ENCODE measurements around the gene TXK.

Gene TXK

GRCh38 chr4:48058617-48059530 is 75.2 kb downstream of the TXK start:
- no peak for DNase-seq (ENCODE audit: low read depth in 1 of 2, low spot score in 1 of 2)

GRCh38 chr4:48051078-48051477 is 83.0 kb downstream of the TXK start:
- DNase-seq (ENCODE audit: low read depth in 1 of 2, low spot score in 1 of 2) = no peak

- no peak for DNase-seq (ENCODE audit: low read depth in 1 of 2, low spot score in 1 of 2)
These were observed 84.6 kb downstream of the TXK start for GRCh38 chr4:48049483-48049882.

- no peak for DNase-seq (ENCODE audit: low read depth in 1 of 2, low spot score in 1 of 2)
These were observed 86.2 kb downstream of the TXK start for GRCh38 chr4:48047896-48048295.

GRCh38 chr4:48047421-48047844 is 86.6 kb downstream of the TXK start:
- peak; percentile 20 to 30 for DNase-seq (ENCODE audit: low read depth in 1 of 2, low spot score in 1 of 2)

- DNase-seq (ENCODE audit: low read depth in 1 of 2, low spot score in 1 of 2) = no peak
These were observed 88.0 kb downstream of the TXK start for GRCh38 chr4:48046059-48046458.

- DNase-seq (ENCODE audit: low read depth in 1 of 2, low spot score in 1 of 2) = no peak
These were observed 89.8 kb downstream of the TXK start for GRCh38 chr4:48044298-48044697.

GRCh38 chr4:48043504-48043903 is 90.5 kb downstream of the TXK start:
- DNase-seq (ENCODE audit: low read depth in 1 of 2, low spot score in 1 of 2) = no peak

GRCh38 chr4:48042979-48043461 is 91.0 kb downstream of the TXK start:
- no peak for DNase-seq (ENCODE audit: low read depth in 1 of 2, low spot score in 1 of 2)

- no peak for DNase-seq (ENCODE audit: low read depth in 1 of 2, low spot score in 1 of 2)
These were observed 92.4 kb downstream of the TXK start for GRCh38 chr4:48041535-48042137.

- no peak for DNase-seq (ENCODE audit: low read depth in 1 of 2, low spot score in 1 of 2)
These were observed 94.5 kb downstream of the TXK start for GRCh38 chr4:48039561-48039960.

- no peak for DNase-seq (ENCODE audit: low read depth in 1 of 2, low spot score in 1 of 2)
These were observed 95.4 kb downstream of the TXK start for GRCh38 chr4:48038666-48039065.

- DNase-seq (ENCODE audit: low read depth in 1 of 2, low spot score in 1 of 2) = no peak
These were observed 97.0 kb downstream of the TXK start for GRCh38 chr4:48037117-48037462.

GRCh38 chr4:48035952-48036351 is 98.1 kb downstream of the TXK start:
- DNase-seq (ENCODE audit: low read depth in 1 of 2, low spot score in 1 of 2) = no peak

- peak in 1 of 2 donors; percentile 33 for DNase-seq (ENCODE audit: low read depth in 1 of 2, low spot score in 1 of 2)
These were observed 100.1 kb downstream of the TXK start for GRCh38 chr4:48033825-48034413.

GRCh38 chr4:48033412-48033811 is 100.6 kb downstream of the TXK start:
- no peak for DNase-seq (ENCODE audit: low read depth in 1 of 2, low spot score in 1 of 2)

GRCh38 chr4:48032721-48033120 is 101.3 kb downstream of the TXK start:
- no peak for DNase-seq (ENCODE audit: low read depth in 1 of 2, low spot score in 1 of 2)

GRCh38 chr4:48031802-48032525 is 102.1 kb downstream of the TXK start:
- no peak for DNase-seq (ENCODE audit: low read depth in 1 of 2, low spot score in 1 of 2)

GRCh38 chr4:48030470-48030869 is 103.6 kb downstream of the TXK start:
- DNase-seq (ENCODE audit: low read depth in 1 of 2, low spot score in 1 of 2) = no peak

GRCh38 chr4:48028696-48029095 is 105.4 kb downstream of the TXK start:
- no peak for DNase-seq (ENCODE audit: low read depth in 1 of 2, low spot score in 1 of 2)

- DNase-seq (ENCODE audit: low read depth in 1 of 2, low spot score in 1 of 2) = no peak
These were observed 106.4 kb downstream of the TXK start for GRCh38 chr4:48027653-48028052.

All from stimulated activated CD4-positive, alpha-beta T cell treated with anti-CD3 and anti-CD28 coated beads, Interleukin-15, amount 100 ng/mL, for 1 hour (primary cell).